Activated CD4-positive, alpha-beta T cell treated with anti-CD3 and anti-CD28 coated beads, Interleukin-2, amount 10 ng/mL, durations not matched to agents 24 days and 14 days (primary cell): ENCODE data around the gene GFPT2. TPM values are rescaled to one million over a fixed set of nuclear protein-coding genes. Genes with fewer than 3 reads are reported as not detected.

ENCODE experiments used
- DNase-seq: peaks from one replicate; pipeline ENCODE4 v3.0.0; 2022
- H3K27ac Mint-ChIP-seq: one replicate; pipeline ENCODE4 v1.8.0; 2022; ENCODE audit warnings: mild to moderate bottlenecking, mixed read lengths
- H3K27me3 Mint-ChIP-seq: one replicate; pipeline ENCODE4 v1.8.0; 2022; ENCODE audit warnings: mixed read lengths
- H3K36me3 Mint-ChIP-seq: one replicate; pipeline ENCODE4 v1.8.0; 2022; ENCODE audit warnings: low read depth, mild to moderate bottlenecking, mixed read lengths
- H3K4me1 Mint-ChIP-seq: one replicate; pipeline ENCODE4 v1.8.0; 2021; ENCODE audit warnings: mixed read lengths
- H3K4me3 Mint-ChIP-seq: one replicate; pipeline ENCODE4 v1.8.0; 2022; ENCODE audit warnings: mild to moderate bottlenecking, moderate library complexity, mixed read lengths
- H3K9me3 Mint-ChIP-seq: one replicate; pipeline ENCODE4 v1.8.0; 2021; ENCODE audit warnings: mixed read lengths
- intact Hi-C: fragments of 100-400 bp; cut with micrococcal nuclease; formaldehyde crosslinking; loops from one replicate; pipeline ENCODE4 v1.15.1; 2023
- total RNA-seq: library from RNA; stranded (reverse); gene quantifications from 2 replicates; pipeline ENCODE4 v1.2.3, GENCODE V29; 2022

The GFPT2 gene
- total RNA-seq, result 0.42 TPM in 1 of 2 replicates, not detected in the other

GRCh38 chr5:180353048-180353979, at the start of gene GFPT2:
Gene GFPT2 (minus strand): TSS chr5:180353336. CDS start chr5:180353217, 119 bp downstream.
- Mint-ChIP-seq H3K9me3 (no peaks in the 10 kb centered on the region), H3K27me3 (peaks cover 53% of the 10 kb centered on the region), H3K27ac (no peak within 1 kb of the TSS), H3K36me3 (no peaks in the 10 kb centered on the region), H3K4me1 (no peaks in the 10 kb centered on the region), H3K4me3 (peak within 1 kb of the TSS; percentile 79)
- DNase-seq, result peak; percentile 91
- intact Hi-C loops, result loop anchor here (1.0 to 10.0 kb wide), 2 partner anchors 61 to 121 kb away; partner anchors contain the start of gene MAPK9

- intact Hi-C loops, result no loop called here
- no peaks in the 10 kb centered on the region for H3K9me3 Mint-ChIP-seq
- H3K27me3 Mint-ChIP-seq, result peaks cover 5% of the 10 kb centered on the region
- no peaks in the 10 kb centered on the region for H3K36me3 Mint-ChIP-seq
- H3K4me3 Mint-ChIP-seq, result no peak overlapping the region
- no peaks in the 10 kb centered on the region for H3K4me1 Mint-ChIP-seq
- H3K27ac Mint-ChIP-seq, result no peak overlapping the region
- no peak for DNase-seq
Measured at GRCh38 chr5:180402716-180403115, 49.6 kb upstream of the GFPT2 start.

- Mint-ChIP-seq H3K27ac (no peak overlapping the region), H3K4me1 (no peaks in the 10 kb centered on the region), H3K9me3 (no peaks in the 10 kb centered on the region), H3K36me3 (no peaks in the 10 kb centered on the region), H3K27me3 (peaks cover 3% of the 10 kb centered on the region), H3K4me3 (no peak overlapping the region)
- intact Hi-C loops, result no loop called here
- DNase-seq, result no peak
Measured at GRCh38 chr5:180401229-180401907, 48.2 kb upstream of the GFPT2 start.

DNA sequence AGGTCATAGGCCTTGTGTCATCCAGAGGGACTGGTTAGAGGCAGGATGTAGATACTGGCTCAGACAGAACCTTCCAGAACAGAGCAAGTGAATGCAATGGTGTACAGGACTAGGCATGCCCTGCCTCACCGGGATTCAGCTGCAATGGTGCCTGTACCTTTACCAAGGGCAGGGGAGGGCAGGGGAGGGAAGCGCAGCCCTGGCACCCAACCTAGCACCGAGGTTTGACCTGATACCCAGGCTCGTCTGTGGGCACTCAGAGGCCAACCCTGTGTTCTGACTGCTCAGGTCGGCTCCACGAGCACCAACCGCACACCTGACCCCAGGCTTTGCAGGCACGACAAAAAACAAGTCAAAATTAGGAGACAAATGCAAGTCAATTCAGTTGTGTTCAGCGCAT, 47.3 kb upstream of the GFPT2 start:
- Mint-ChIP-seq H3K36me3 (no peaks in the 10 kb centered on the region), H3K27me3 (peaks cover 3% of the 10 kb centered on the region), H3K4me1 (no peaks in the 10 kb centered on the region), H3K27ac (no peak overlapping the region), H3K4me3 (no peak overlapping the region), H3K9me3 (no peaks in the 10 kb centered on the region)
- no peak for DNase-seq
- intact Hi-C loops, result no loop called here

GRCh38 chr5:180399401-180400215, 46.5 kb upstream of the GFPT2 start:
- H3K27ac Mint-ChIP-seq, result no peak overlapping the region
- no peaks in the 10 kb centered on the region for H3K27me3 Mint-ChIP-seq
- H3K4me3 Mint-ChIP-seq, result no peak overlapping the region
- no peaks in the 10 kb centered on the region for H3K4me1 Mint-ChIP-seq
- intact Hi-C loops, result no loop called here
- H3K36me3 Mint-ChIP-seq, result no peaks in the 10 kb centered on the region
- no peaks in the 10 kb centered on the region for H3K9me3 Mint-ChIP-seq
- DNase-seq, result no peak

GRCh38 chr5:180396926-180397325, 43.8 kb upstream of the GFPT2 start:
- Mint-ChIP-seq H3K36me3 (no peaks in the 10 kb centered on the region), H3K27ac (no peak overlapping the region), H3K4me1 (no peaks in the 10 kb centered on the region), H3K4me3 (no peak overlapping the region), H3K9me3 (no peaks in the 10 kb centered on the region), H3K27me3 (no peaks in the 10 kb centered on the region)
- DNase-seq, result no peak
- intact Hi-C loops, result no loop called here

- DNase-seq, result no peak
Measured at GRCh38 chr5:180395540-180396274, 42.6 kb upstream of the GFPT2 start.

GRCh38 chr5:180394031-180394636, 41.0 kb upstream of the GFPT2 start:
- intact Hi-C loops, result no loop called here
- Mint-ChIP-seq H3K36me3 (no peaks in the 10 kb centered on the region), H3K4me1 (no peaks in the 10 kb centered on the region), H3K27me3 (no peaks in the 10 kb centered on the region), H3K9me3 (no peaks in the 10 kb centered on the region), H3K4me3 (no peak overlapping the region), H3K27ac (no peak overlapping the region)
- no peak for DNase-seq

More at GRCh38 chr5:180395540-180396274, 42.6 kb upstream of the GFPT2 start:
- H3K36me3 Mint-ChIP-seq, result no peaks in the 10 kb centered on the region
- H3K4me3 Mint-ChIP-seq, result no peak overlapping the region
- no peak overlapping the region for H3K27ac Mint-ChIP-seq
- no peaks in the 10 kb centered on the region for H3K9me3 Mint-ChIP-seq
- H3K27me3 Mint-ChIP-seq, result no peaks in the 10 kb centered on the region
- intact Hi-C loops, result no loop called here
- H3K4me1 Mint-ChIP-seq, result no peaks in the 10 kb centered on the region

- intact Hi-C loops, result no loop called here
- no peak overlapping the region for H3K4me3 Mint-ChIP-seq
- no peaks in the 10 kb centered on the region for H3K27me3 Mint-ChIP-seq
- no peaks in the 10 kb centered on the region for H3K9me3 Mint-ChIP-seq
- H3K36me3 Mint-ChIP-seq, result no peaks in the 10 kb centered on the region
- no peak overlapping the region for H3K27ac Mint-ChIP-seq
- H3K4me1 Mint-ChIP-seq, result no peaks in the 10 kb centered on the region
- DNase-seq, result no peak
Measured at GRCh38 chr5:180391276-180391675, 38.1 kb upstream of the GFPT2 start.

GRCh38 chr5:180390441-180391190, 37.5 kb upstream of the GFPT2 start:
- intact Hi-C loops, result no loop called here
- Mint-ChIP-seq H3K4me1 (no peaks in the 10 kb centered on the region), H3K27me3 (no peaks in the 10 kb centered on the region), H3K4me3 (no peak overlapping the region), H3K9me3 (no peaks in the 10 kb centered on the region), H3K27ac (no peak overlapping the region), H3K36me3 (no peaks in the 10 kb centered on the region)
- no peak for DNase-seq

DNA sequence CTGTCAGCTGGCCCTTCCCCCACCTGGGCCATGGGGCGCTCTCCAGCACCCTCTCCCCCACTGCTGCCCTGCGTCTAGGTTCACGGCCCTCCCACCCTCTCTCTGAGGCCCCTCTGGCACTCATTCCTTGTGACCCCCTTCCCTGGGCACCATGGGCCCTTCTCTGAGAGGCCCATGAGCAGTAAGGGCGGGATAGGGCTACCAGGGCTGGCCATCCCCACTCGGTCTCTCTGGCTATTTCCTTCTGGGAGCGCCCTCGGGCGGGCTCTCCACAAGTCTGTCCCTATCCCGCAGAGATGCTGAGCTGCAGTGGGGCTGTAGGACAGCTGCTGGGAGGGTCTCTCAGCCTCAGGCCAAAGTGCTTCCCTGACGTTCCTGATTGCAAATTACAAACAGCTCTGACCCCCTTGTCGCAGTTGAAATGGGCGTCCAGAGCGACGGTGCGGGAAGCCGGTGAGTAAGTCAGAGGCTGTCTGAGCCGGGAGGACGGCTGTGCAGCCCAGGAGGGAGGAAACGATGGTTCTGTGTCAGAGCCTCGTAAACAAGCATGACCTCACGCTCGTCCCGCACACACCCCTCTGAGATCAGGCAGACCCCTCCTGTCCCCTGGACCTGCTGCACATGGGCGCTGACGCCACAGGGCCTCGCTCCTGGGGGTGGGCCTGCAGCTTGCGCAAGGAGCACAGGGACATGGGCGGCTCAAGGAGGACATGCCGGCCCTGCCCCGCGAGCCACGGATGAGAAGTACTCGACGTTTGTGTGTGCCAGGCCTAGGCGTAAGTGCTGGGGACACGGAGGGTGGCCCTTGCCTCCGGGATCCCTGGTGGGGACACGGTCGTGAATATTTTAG, 36.3 kb upstream of the GFPT2 start:
- no peak for DNase-seq

DNA sequence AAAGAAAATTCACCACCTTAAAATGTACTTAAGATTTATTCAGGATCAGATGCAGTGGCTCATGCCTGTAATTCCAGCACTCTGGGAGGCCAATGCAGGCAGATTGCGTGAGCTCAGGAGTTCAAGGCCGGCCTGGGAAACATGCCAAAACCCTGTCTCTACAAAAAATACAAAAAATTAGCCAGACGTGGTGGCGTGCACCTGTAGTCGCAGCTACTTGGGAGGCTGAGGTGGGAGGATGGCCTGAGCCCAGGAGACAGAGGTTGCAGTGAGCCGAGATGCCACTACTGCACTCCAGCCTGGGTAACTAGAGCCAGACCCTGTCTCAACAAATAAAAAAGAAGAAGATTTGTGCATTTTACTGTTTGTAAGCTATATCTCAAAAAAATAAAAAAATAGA, 34.7 kb upstream of the GFPT2 start:
- Mint-ChIP-seq H3K9me3 (no peaks in the 10 kb centered on the region), H3K4me1 (no peaks in the 10 kb centered on the region), H3K4me3 (no peak overlapping the region), H3K36me3 (no peaks in the 10 kb centered on the region), H3K27ac (no peak overlapping the region), H3K27me3 (peaks cover 1% of the 10 kb centered on the region)
- intact Hi-C loops, result no loop called here
- DNase-seq, result no peak

More for the DNA sequence above, 36.3 kb upstream of the GFPT2 start:
- Mint-ChIP-seq H3K27ac (no peak overlapping the region), H3K9me3 (no peaks in the 10 kb centered on the region), H3K36me3 (no peaks in the 10 kb centered on the region), H3K4me3 (no peak overlapping the region), H3K27me3 (peaks cover 1% of the 10 kb centered on the region), H3K4me1 (no peaks in the 10 kb centered on the region)
- intact Hi-C loops, result no loop called here
